Mesenchymal stem cell (in vitro differentiated cells and primary cell): ENCODE data around the gene HDAC4. TPM values are rescaled to one million over a fixed set of nuclear protein-coding genes. Genes with fewer than 3 reads are reported as not detected.
"Not testable (repeated sequence)": the region's sequence is repeated elsewhere in the genome, so short reads cannot be mapped to it uniquely, and the experiment has no call there.

Source experiments
- DNase-seq: peaks from one replicate; pipeline ENCODE4 v3.0.0-alpha.2; 2013
- H2AFZ ChIP-seq: one replicate; pipeline ENCODE4 v1.6.1; 2013; ENCODE audit warnings: low read depth, mild to moderate bottlenecking, control low read depth, inconsistent platforms, low read length, moderate library complexity
- H2AK5ac ChIP-seq: 2 replicates; pipeline ENCODE4 v1.6.1; 2013; ENCODE audit warnings: low read length, moderate library complexity, mild to moderate bottlenecking, inconsistent platforms; ENCODE audit not compliant: severe bottlenecking
- H2BK120ac ChIP-seq: one replicate; pipeline ENCODE4 v1.6.1; 2013; ENCODE audit warnings: low read depth, mild to moderate bottlenecking, inconsistent platforms, low read length, moderate library complexity
- H2BK12ac ChIP-seq, 2 experiments: one replicate each; pipeline ENCODE4 v1.6.1; 2013; ENCODE audit warnings: inconsistent platforms in 2 of 2, low read length in 2 of 2, mild to moderate bottlenecking in 2 of 2, moderate library complexity in 2 of 2, control low read depth in 1 of 2
- H2BK15ac ChIP-seq: one replicate; pipeline ENCODE4 v1.6.1; 2013; ENCODE audit warnings: mild to moderate bottlenecking, low read depth, inconsistent platforms; ENCODE audit not compliant: poor library complexity, severe bottlenecking
- H2BK5ac ChIP-seq: 2 replicates; pipeline ENCODE4 v1.6.1; 2013; ENCODE audit warnings: low read depth, mild to moderate bottlenecking, low read length, control low read depth, inconsistent platforms; ENCODE audit not compliant: poor library complexity, severe bottlenecking
- H3K14ac ChIP-seq, 2 experiments: one replicate each; pipeline ENCODE4 v1.6.1; 2013; ENCODE audit warnings: inconsistent platforms in 2 of 2, low read length in 2 of 2, control low read depth in 1 of 2, mild to moderate bottlenecking in 1 of 2, moderate library complexity in 1 of 2
- H3K18ac ChIP-seq, 2 experiments: one replicate each; pipeline ENCODE4 v1.6.1; 2013; ENCODE audit warnings: inconsistent platforms in 2 of 2, low read length in 2 of 2, control low read depth in 1 of 2, low read depth in 1 of 2, mild to moderate bottlenecking in 1 of 2
- H3K23ac ChIP-seq, 2 experiments: one replicate each; pipeline ENCODE4 v1.6.1; 2013; ENCODE audit warnings: inconsistent platforms in 2 of 2, low read length in 2 of 2, mild to moderate bottlenecking in 2 of 2, moderate library complexity in 2 of 2, control low read depth in 1 of 2
- H3K27ac ChIP-seq: 2 replicates; pipeline ENCODE4 v1.5.1; 2013; ENCODE audit warnings: mild to moderate bottlenecking, moderate library complexity, low read length, control low read depth, inconsistent platforms; ENCODE audit not compliant: poor library complexity, severe bottlenecking
- H3K27me3 ChIP-seq, 2 experiments: 2 replicates each; pipeline versions ENCODE4 v1.6.1 to v1.7.0; 2013; ENCODE audit warnings: low read length in 2 of 2, mild to moderate bottlenecking in 2 of 2, moderate library complexity in 2 of 2, control low read depth in 1 of 2, inconsistent platforms in 1 of 2; ENCODE audit not compliant: control insufficient read depth in 1 of 2, insufficient read depth in 1 of 2
- H3K36me3 ChIP-seq, 2 experiments: 2 replicates each; pipeline versions ENCODE4 v1.6.1 to v1.7.0; 2013; ENCODE audit warnings: low read length in 2 of 2, control low read depth in 1 of 2, inconsistent platforms in 1 of 2, low read depth in 1 of 2, mild to moderate bottlenecking in 1 of 2; ENCODE audit not compliant: insufficient read depth in 2 of 2, control insufficient read depth in 1 of 2
- H3K4ac ChIP-seq, 2 experiments: one replicate each; pipeline ENCODE4 v1.6.1; 2013; ENCODE audit warnings: inconsistent platforms in 2 of 2, low read length in 2 of 2, mild to moderate bottlenecking in 2 of 2, moderate library complexity in 2 of 2, control low read depth in 1 of 2, low read depth in 1 of 2
- H3K4me1 ChIP-seq: 2 replicates; pipeline ENCODE4 v1.6.1; 2013; ENCODE audit warnings: low read depth, low read length, control low read depth; ENCODE audit not compliant: control insufficient read depth, insufficient read depth
- H3K4me2 ChIP-seq: 2 replicates; pipeline ENCODE4 v1.6.1; 2013; ENCODE audit warnings: low read length, mild to moderate bottlenecking, inconsistent platforms; ENCODE audit not compliant: poor library complexity, severe bottlenecking
- H3K4me3 ChIP-seq, 2 experiments: 2 replicates each; pipeline versions ENCODE4 v1.5.1 to v1.7.0; 2013; ENCODE audit warnings: low read length in 2 of 2, mild to moderate bottlenecking in 2 of 2, control low read depth in 1 of 2, low read depth in 1 of 2; ENCODE audit not compliant: insufficient read depth in 1 of 2
- H3K79me1 ChIP-seq: replicated peaks from 2 replicates; pipeline ENCODE4 v1.6.1; 2013; ENCODE audit warnings: mild to moderate bottlenecking, control low read depth, low read length, inconsistent platforms; ENCODE audit not compliant: poor library complexity, severe bottlenecking
- H3K9ac ChIP-seq: 2 replicates; pipeline ENCODE4 v1.7.0; 2013; ENCODE audit warnings: mild to moderate bottlenecking, low read length, moderate library complexity
- H3K9me3 ChIP-seq: 2 replicates; pipeline ENCODE4 v1.7.0; 2013; ENCODE audit warnings: mild to moderate bottlenecking, low read length; ENCODE audit not compliant: control insufficient read depth
- H4K8ac ChIP-seq: one replicate; pipeline ENCODE4 v1.6.1; 2013; ENCODE audit warnings: inconsistent platforms, mild to moderate bottlenecking, low read length, moderate library complexity
- H4K91ac ChIP-seq: one replicate; pipeline ENCODE4 v1.6.1; 2013; ENCODE audit warnings: mild to moderate bottlenecking, low read length, inconsistent platforms
- WGBS: methylation state at CpG from one replicate; pipeline ENCODE4 v1.1.7; 2013; ENCODE audit warnings: mixed read lengths; 5-methylcytosine and 5-hydroxymethylcytosine counted together
- polyA plus RNA-seq, 2 experiments: library from polyadenylated mRNA; stranded (reverse); fragments of 200-250 nt; gene quantifications; one replicate each; pipeline ENCODE4 v1.2.3, GENCODE V29; 2013

HDAC4 gene
- polyA plus RNA-seq (2013, experiment 1 of 2), result 7.9 TPM
- 8.8 TPM for polyA plus RNA-seq (2013, experiment 2 of 2)

DNA sequence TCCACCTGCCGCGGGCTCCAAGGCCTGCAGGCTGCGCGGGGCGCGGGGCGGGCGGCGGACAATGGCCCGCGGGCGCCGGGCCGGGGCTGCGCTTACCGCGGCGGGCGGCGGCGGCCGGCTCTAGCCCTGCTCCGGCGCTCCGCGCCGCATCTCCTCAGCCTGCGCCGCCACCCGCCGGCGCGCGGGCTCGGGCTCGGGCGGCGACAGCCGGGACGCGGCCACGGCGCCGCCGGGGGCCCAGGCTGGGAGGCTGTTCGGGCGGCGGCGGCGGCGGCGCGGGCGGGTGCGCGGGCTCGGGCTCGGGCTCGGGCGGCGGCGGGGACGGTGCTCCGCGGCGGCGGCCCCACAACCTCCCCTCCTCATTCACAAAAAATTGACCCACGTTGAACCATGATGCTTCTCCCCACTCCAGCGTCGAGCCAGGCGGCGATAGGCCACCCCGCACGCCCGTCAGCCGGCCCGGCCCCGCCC, at the start of gene HDAC4:
HDAC4 (minus strand) TSS at position 425 of the 471 bp plus-strand sequence. CDS start 48,321 bp downstream, outside the sequence.
- under 1% methylated on average over 43 of the region's 78 CpGs for WGBS
- H2BK15ac ChIP-seq, result peak within 1 kb of the TSS; percentile 96
- peak within 1 kb of the TSS; percentile 99 for H4K8ac ChIP-seq
- H3K4ac ChIP-seq, result peak within 1 kb of the TSS; percentile 99 to 100
- H4K91ac ChIP-seq, result peak within 1 kb of the TSS; percentile 100
- H2AK5ac ChIP-seq, result no peak within 1 kb of the TSS
- H3K14ac ChIP-seq, result peak within 1 kb of the TSS; percentile 77 to 99
- H3K9ac ChIP-seq, result peak within 1 kb of the TSS; percentile 100
- peak within 1 kb of the TSS; percentile 99 to 100 for H3K18ac ChIP-seq
- H3K27me3 ChIP-seq, result no peaks in the 10 kb centered on the region
- peak within 1 kb of the TSS; percentile 97 for H3K27ac ChIP-seq
- H3K9me3 ChIP-seq, result no peaks in the 10 kb centered on the region
- H3K4me1 ChIP-seq, result peaks cover 18% of the 10 kb centered on the region
- H3K79me1 ChIP-seq, result peaks cover 21% of the 10 kb centered on the region
- H2AFZ ChIP-seq, result peak within 1 kb of the TSS; percentile 98
- no peak for DNase-seq
- peak within 1 kb of the TSS; percentile 86 for H2BK120ac ChIP-seq
- H3K4me3 ChIP-seq, result peak within 1 kb of the TSS; percentile 89
- H2BK5ac ChIP-seq, result peak within 1 kb of the TSS; percentile 99
- H3K36me3 ChIP-seq, result peaks cover 0 to 8% of the 10 kb centered on the region in 2 experiments
- H2BK12ac ChIP-seq, result peak within 1 kb of the TSS; percentile 14 to 81
- peak within 1 kb of the TSS in 1 of 2 experiments; percentile 81 for H3K23ac ChIP-seq
- peak within 1 kb of the TSS; percentile 90 for H3K4me2 ChIP-seq

DNA sequence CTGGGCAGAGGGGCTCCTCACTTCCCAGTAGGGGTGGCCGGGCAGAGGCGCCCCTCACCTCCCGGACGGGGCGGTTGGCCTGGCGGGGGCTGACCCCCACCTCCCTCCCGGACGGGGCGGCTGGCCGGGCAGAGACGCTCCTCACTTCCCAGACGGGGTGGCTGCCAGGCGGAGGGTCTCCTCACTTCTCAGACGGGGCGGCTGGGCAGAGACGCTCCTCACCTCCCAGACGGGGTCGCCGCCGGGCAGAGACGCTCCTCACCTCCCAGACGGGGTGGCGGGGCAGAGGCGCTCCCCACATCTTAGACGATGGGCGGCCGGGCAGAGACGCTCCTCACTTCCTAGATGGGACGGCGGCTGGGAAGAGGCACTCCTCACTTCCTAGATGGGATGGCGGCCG, 48.6 kb upstream of the HDAC4 start:
- H3K36me3 ChIP-seq, H3K27ac ChIP-seq, DNase-seq, H2BK15ac ChIP-seq, H3K14ac ChIP-seq, H4K8ac ChIP-seq, H4K91ac ChIP-seq, H3K4ac ChIP-seq, H2AK5ac ChIP-seq, H2BK5ac ChIP-seq, H3K27me3 ChIP-seq, H3K79me1 ChIP-seq, H3K4me2 ChIP-seq, H3K4me3 ChIP-seq, H2BK12ac ChIP-seq, H2BK120ac ChIP-seq, H3K23ac ChIP-seq, H3K9ac ChIP-seq, H2AFZ ChIP-seq, H3K18ac ChIP-seq, H3K4me1 ChIP-seq: not testable (repeated sequence)
- peaks cover 15% of the 10 kb centered on the region for H3K9me3 ChIP-seq
- WGBS, result 87% methylated on average over 16 of the region's 32 CpGs

DNA sequence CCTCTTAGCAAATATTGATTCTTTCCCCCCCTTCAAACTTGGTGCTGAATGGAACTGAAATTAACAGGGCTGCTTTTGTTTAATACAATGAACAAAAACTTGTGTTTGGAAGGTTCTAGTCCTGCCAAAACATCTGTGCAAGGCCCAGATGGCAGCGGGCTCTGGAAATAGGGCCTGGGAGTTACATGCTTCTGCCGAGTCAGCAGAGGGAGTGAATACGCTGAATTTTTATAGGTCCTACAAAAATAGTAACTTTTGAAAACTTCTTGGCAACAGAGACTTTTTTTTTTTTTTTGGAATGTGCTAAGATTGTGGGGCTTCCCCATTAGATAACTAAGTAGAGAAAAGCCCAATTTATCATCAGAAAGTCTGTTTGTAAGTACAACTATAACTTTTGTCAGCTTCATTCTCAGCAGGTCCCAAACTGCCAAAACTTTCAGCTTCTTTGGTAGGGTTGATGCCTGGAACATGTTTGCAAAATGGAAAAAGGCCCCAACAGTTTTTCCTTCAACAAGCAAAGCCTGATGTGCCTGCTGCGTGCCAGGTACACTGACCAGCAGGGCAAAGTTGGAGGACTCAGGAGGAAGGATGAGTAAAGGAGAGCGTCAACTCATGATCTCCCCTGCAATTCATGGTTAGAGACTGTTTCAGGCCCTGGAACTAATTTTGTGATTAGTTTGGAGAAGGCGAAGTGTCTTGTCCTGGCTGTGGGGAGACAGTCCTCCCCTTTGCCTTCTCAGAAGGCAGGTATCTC, 45.1 kb upstream of the HDAC4 start:
- H2AFZ ChIP-seq, result no peak overlapping the region
- no peak overlapping the region for H3K27ac ChIP-seq
- peaks cover 0 to 15% of the 10 kb centered on the region in 2 experiments for H3K27me3 ChIP-seq
- no peak overlapping the region for H3K18ac ChIP-seq
- no peak overlapping the region for H2BK120ac ChIP-seq
- 65% methylated on average over 6 of the region's 6 CpGs for WGBS
- peaks cover 4% of the 10 kb centered on the region for H3K9me3 ChIP-seq
- H3K4me3 ChIP-seq, result no peak overlapping the region
- H3K4me2 ChIP-seq, result no peak overlapping the region
- H3K79me1 ChIP-seq, result no peaks in the 10 kb centered on the region
- H3K9ac ChIP-seq, result no peak overlapping the region
- no peaks in the 10 kb centered on the region for H3K4me1 ChIP-seq
- no peak overlapping the region for H3K4ac ChIP-seq
- H3K36me3 ChIP-seq, result no peaks in the 10 kb centered on the region
- no peak overlapping the region for H4K91ac ChIP-seq
- no peak overlapping the region for H3K14ac ChIP-seq
- no peak overlapping the region for H2BK15ac ChIP-seq
- no peak overlapping the region for H3K23ac ChIP-seq
- H2BK5ac ChIP-seq, result no peak overlapping the region
- no peak overlapping the region for H4K8ac ChIP-seq
- no peak overlapping the region for H2AK5ac ChIP-seq
- no peak for DNase-seq
- H2BK12ac ChIP-seq, result no peak overlapping the region
